Measurements from ENCODE around the gene TGM6. TPM values are rescaled to one million over a fixed set of nuclear protein-coding genes. Genes with fewer than 3 reads are reported as not detected.

The TGM6 gene
- polyA plus RNA-seq, 3 donors = not detected

DNA sequence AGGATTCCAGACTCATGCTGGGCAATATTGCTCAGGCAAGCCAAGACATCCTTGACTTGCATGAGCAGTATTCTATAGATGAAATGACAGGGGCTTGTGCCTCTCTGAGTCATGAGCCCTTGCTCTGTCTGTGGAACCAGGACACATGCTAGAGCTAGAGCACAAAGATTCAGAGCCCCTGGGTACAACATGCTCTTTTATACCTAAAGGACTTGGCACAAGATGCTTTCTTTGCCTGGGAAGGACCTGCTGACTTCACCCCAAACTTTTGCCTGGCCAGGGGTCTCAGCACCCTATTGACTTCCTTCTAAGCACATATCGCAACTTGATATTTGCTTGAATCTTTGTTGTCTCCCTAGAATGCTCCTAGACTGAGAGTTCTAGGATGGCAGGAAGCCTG is 27.4 kb downstream of the TGM6 start:
- intact Hi-C loops (cut with micrococcal nuclease) = no loop called here
- 100% methylated on average over 1 of the region's 1 CpG for WGBS (ENCODE audit: insufficient coverage)
- DNase-seq = no peak
- TF ChIP-seq, protein P1, sequence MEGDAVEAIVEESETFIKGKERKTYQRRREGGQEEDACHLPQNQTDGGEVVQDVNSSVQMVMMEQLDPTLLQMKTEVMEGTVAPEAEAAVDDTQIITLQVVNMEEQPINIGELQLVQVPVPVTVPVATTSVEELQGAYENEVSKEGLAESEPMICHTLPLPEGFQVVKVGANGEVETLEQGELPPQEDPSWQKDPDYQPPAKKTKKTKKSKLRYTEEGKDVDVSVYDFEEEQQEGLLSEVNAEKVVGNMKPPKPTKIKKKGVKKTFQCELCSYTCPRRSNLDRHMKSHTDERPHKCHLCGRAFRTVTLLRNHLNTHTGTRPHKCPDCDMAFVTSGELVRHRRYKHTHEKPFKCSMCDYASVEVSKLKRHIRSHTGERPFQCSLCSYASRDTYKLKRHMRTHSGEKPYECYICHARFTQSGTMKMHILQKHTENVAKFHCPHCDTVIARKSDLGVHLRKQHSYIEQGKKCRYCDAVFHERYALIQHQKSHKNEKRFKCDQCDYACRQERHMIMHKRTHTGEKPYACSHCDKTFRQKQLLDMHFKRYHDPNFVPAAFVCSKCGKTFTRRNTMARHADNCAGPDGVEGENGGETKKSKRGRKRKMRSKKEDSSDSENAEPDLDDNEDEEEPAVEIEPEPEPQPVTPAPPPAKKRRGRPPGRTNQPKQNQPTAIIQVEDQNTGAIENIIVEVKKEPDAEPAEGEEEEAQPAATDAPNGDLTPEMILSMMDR (IDR thresholded peaks at IDR 0.05) = no peak
- Mint-ChIP-seq H3K27me3 (ENCODE audit: low read depth in 3 of 3) (peaks cover 26 to 42% (median 29%) of the 10 kb centered on the region in 3 donors), H3K36me3 (no peaks in the 10 kb centered on the region), H3K9me3 (peaks cover 0 to 16% (median 10%) of the 10 kb centered on the region in 7 donors), H3K4me1 (no peaks in the 10 kb centered on the region), H3K27ac (no peak overlapping the region), H3K4me3 (no peak overlapping the region)
- Histone ChIP-seq H3K9me3 (replicated peaks in 1 of 2; ENCODE audit: control insufficient read depth in 1 of 2, insufficient read depth in 1 of 2, low read length in 2 of 2) (peaks cover 0 to 8% of the 10 kb centered on the region in 2 donors), H3K27ac (ENCODE audit: low read depth in 1 of 2, low read length in 2 of 2) (no peak overlapping the region), H3K27me3 (ENCODE audit: control insufficient read depth in 2 of 2, insufficient read depth in 2 of 2, low read length in 2 of 2) (peaks cover 13 to 28% of the 10 kb centered on the region in 2 donors), H3K4me2 (replicated peaks; ENCODE audit: extremely low read depth, low read length, poor library complexity, severe bottlenecking) (no peak overlapping the region), H3K36me3 (replicated peaks in 1 of 2; ENCODE audit: control insufficient read depth in 1 of 2, insufficient read depth in 2 of 2, low read length in 2 of 2) (no peaks in the 10 kb centered on the region), H2AFZ (ENCODE audit: insufficient read depth, low read depth, low read length, poor library complexity, severe bottlenecking) (no peak overlapping the region), H4K20me1 (ENCODE audit: insufficient read depth, low read length) (no peaks in the 10 kb centered on the region), H3K9ac (ENCODE audit: insufficient read depth, low read length, poor library complexity, severe bottlenecking) (no peak overlapping the region), H3K79me2 (ENCODE audit: insufficient read depth, low read length) (no peaks in the 10 kb centered on the region), H3K4me3 (replicated peaks in 1 of 3; ENCODE audit: low read depth in 2 of 3, low read length in 3 of 3) (no peak overlapping the region), H3K4me1 (ENCODE audit: control insufficient read depth in 1 of 2, insufficient read depth in 2 of 2, low read length in 2 of 2) (no peaks in the 10 kb centered on the region)

DNA sequence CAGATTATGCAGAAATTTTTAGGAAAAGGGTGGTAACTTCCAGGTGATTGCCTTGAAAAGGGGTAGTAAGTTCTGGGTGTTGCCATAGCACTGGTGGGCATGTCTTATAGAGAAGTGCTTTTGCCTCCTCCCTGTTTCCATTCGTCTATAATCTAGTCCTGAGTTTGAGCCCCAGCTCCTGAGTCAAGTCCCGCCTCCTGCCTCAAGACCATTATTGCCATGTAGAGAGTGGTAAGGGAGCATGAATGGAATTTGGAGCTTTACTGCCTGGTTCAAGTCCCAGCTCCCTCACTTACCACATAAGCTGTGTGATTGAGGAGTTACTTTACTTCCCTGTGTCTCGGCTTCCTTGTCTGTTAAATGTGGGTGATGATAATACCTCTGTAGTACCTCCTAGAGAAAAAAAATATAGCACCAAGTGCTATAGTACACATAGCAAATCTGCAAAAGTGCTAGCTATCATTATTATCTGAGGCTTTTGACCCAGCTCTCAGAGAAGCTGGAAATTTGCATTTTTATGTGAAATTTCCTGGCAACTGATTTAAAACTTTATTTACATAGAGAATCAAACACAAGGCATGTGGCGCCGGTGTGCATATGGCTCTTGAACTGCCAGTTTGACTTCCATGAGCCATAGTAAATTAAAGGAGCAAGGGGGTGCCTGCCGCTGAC is 36.0 kb downstream of the TGM6 start:
- H2AFZ ChIP-seq (ENCODE audit: insufficient read depth, low read depth, low read length, poor library complexity, severe bottlenecking) = no peak overlapping the region
- no peaks in the 10 kb centered on the region for H3K36me3 ChIP-seq (replicated peaks in 1 of 2; ENCODE audit: control insufficient read depth in 1 of 2, insufficient read depth in 2 of 2, low read length in 2 of 2)
- Mint-ChIP-seq H3K36me3 (no peaks in the 10 kb centered on the region), H3K9me3 (peaks cover 0 to 3% (median 0%) of the 10 kb centered on the region in 7 donors), H3K27me3 (ENCODE audit: low read depth in 3 of 3) (peaks cover 14 to 34% (median 22%) of the 10 kb centered on the region in 3 donors), H3K4me3 (no peak overlapping the region), H3K4me1 (no peaks in the 10 kb centered on the region), H3K27ac (no peak overlapping the region)
- intact Hi-C loops (cut with micrococcal nuclease) = no loop called here
- H4K20me1 ChIP-seq (ENCODE audit: insufficient read depth, low read length) = no peaks in the 10 kb centered on the region
- no peak overlapping the region for H3K4me2 ChIP-seq (replicated peaks; ENCODE audit: extremely low read depth, low read length, poor library complexity, severe bottlenecking)
- WGBS (ENCODE audit: insufficient coverage) = 98% methylated on average over 3 of the region's 6 CpGs
- no peak overlapping the region for H3K9ac ChIP-seq (ENCODE audit: insufficient read depth, low read length, poor library complexity, severe bottlenecking)
- H3K27me3 ChIP-seq (ENCODE audit: control insufficient read depth in 2 of 2, insufficient read depth in 2 of 2, low read length in 2 of 2) = peaks cover 5 to 21% of the 10 kb centered on the region in 2 donors
- no peaks in the 10 kb centered on the region for H3K79me2 ChIP-seq (ENCODE audit: insufficient read depth, low read length)
- DNase-seq = no peak
- no peaks in the 10 kb centered on the region for H3K4me1 ChIP-seq (ENCODE audit: control insufficient read depth in 1 of 2, insufficient read depth in 2 of 2, low read length in 2 of 2)
- H3K27ac ChIP-seq (ENCODE audit: low read depth in 1 of 2, low read length in 2 of 2) = no peak overlapping the region
- TF ChIP-seq, protein P1 (IDR thresholded peaks at IDR 0.05) = no peak
- no peak overlapping the region for H3K4me3 ChIP-seq (replicated peaks in 1 of 3; ENCODE audit: low read depth in 2 of 3, low read length in 3 of 3)
- no peaks in the 10 kb centered on the region for H3K9me3 ChIP-seq (replicated peaks in 1 of 2; ENCODE audit: control insufficient read depth in 1 of 2, insufficient read depth in 1 of 2, low read length in 2 of 2)
